WTC11 (cell line): ENCODE results near the gene OR2Y1.

Source experiments
- FOXK1 ChIP-seq: sonication (generic); formaldehyde crosslinking; IDR thresholded peaks from 2 replicates; pipeline ENCODE4 v1.8.0; 2022; ENCODE audit warnings: mild to moderate bottlenecking, moderate library complexity, missing genetic modification reagents
- NR1H2 ChIP-seq: sonication (generic); formaldehyde crosslinking; IDR thresholded peaks from 2 replicates; pipeline ENCODE4 v1.9.0; 2021; ENCODE audit warnings: mild to moderate bottlenecking, moderate library complexity, missing genetic modification reagents
- TP53 ChIP-seq: sonication (generic); formaldehyde crosslinking; IDR thresholded peaks from 2 replicates; pipeline ENCODE4 v1.8.1; 2023; ENCODE audit warnings: mild to moderate bottlenecking, missing genetic modification reagents
- TF ChIP-seq, protein P1 (sequence below): sonication (generic); formaldehyde crosslinking; IDR thresholded peaks from 2 replicates; pipeline ENCODE4 v1.8.1; 2022; ENCODE audit warnings: low read depth, missing genetic modification reagents, borderline replicate concordance
- TF ChIP-seq, protein P2 (sequence below): fragments of 250-450 bp; sonication (Bioruptor Pico); conservative IDR thresholded peaks from 2 replicates; pipeline ENCODE4 v1.9.0; 2021; ENCODE audit warnings: mild to moderate bottlenecking
- TF ChIP-seq, protein P3 (sequence below): sonication (generic); formaldehyde crosslinking; IDR thresholded peaks from 2 replicates; pipeline ENCODE4 v1.8.0; 2022; ENCODE audit warnings: mild to moderate bottlenecking, missing genetic modification reagents
- TF ChIP-seq, protein P4 (sequence below): fragments of 200-600 bp; IDR thresholded peaks from 2 replicates; pipeline ENCODE4 v1.8.0; 2022; ENCODE audit warnings: antibody characterized with exemption
- TF ChIP-seq, protein P5 (sequence below): sonication (generic); formaldehyde crosslinking; IDR thresholded peaks from 2 replicates; pipeline ENCODE4 v1.8.1; 2022; ENCODE audit warnings: low read depth, mild to moderate bottlenecking, moderate library complexity, missing genetic modification reagents, borderline replicate concordance
- TF ChIP-seq, protein P6 (sequence below): sonication (generic); formaldehyde crosslinking; conservative IDR thresholded peaks from 2 replicates; pipeline ENCODE4 v1.8.1; 2023; ENCODE audit warnings: mild to moderate bottlenecking, low read depth, missing genetic modification reagents, moderate library complexity
- TF ChIP-seq, protein P7 (sequence below): sonication (generic); formaldehyde crosslinking; IDR thresholded peaks from 2 replicates; pipeline ENCODE4 v1.8.0; 2023; ENCODE audit warnings: missing genetic modification reagents
- TF ChIP-seq, protein P8 (sequence below): sonication (generic); formaldehyde crosslinking; IDR thresholded peaks from 2 replicates; pipeline ENCODE4 v1.8.1; 2023; ENCODE audit warnings: mild to moderate bottlenecking, moderate library complexity, missing genetic modification reagents

DNA sequence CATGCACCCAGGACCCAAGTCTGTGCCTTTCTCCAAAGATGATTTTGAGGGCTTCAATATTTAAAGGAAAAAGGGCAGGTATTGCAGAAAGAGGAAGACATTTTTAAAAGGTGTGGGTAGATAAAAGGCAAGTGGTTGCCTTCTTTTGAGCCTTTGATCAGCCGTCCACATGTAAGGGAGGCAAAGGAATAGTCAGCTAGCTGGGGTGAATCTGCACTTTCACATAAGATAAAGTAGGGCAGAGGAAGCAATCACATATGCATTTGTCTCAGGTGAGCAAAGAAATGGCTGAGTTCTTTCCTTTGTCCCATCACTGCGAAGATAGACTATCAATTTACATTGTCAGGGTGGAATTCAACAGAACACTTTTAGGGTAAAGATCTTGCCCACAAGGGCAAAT lies 42.9 kb upstream of the OR2Y1 start:
- no peak for TF ChIP-seq FOXK1 (CRISPR knock-in tag)
- TF ChIP-seq, protein P1, sequence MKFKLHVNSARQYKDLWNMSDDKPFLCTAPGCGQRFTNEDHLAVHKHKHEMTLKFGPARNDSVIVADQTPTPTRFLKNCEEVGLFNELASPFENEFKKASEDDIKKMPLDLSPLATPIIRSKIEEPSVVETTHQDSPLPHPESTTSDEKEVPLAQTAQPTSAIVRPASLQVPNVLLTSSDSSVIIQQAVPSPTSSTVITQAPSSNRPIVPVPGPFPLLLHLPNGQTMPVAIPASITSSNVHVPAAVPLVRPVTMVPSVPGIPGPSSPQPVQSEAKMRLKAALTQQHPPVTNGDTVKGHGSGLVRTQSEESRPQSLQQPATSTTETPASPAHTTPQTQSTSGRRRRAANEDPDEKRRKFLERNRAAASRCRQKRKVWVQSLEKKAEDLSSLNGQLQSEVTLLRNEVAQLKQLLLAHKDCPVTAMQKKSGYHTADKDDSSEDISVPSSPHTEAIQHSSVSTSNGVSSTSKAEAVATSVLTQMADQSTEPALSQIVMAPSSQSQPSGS = no peak
- no peak for TF ChIP-seq TP53 (CRISPR knock-in tag)
- TF ChIP-seq, protein P2, sequence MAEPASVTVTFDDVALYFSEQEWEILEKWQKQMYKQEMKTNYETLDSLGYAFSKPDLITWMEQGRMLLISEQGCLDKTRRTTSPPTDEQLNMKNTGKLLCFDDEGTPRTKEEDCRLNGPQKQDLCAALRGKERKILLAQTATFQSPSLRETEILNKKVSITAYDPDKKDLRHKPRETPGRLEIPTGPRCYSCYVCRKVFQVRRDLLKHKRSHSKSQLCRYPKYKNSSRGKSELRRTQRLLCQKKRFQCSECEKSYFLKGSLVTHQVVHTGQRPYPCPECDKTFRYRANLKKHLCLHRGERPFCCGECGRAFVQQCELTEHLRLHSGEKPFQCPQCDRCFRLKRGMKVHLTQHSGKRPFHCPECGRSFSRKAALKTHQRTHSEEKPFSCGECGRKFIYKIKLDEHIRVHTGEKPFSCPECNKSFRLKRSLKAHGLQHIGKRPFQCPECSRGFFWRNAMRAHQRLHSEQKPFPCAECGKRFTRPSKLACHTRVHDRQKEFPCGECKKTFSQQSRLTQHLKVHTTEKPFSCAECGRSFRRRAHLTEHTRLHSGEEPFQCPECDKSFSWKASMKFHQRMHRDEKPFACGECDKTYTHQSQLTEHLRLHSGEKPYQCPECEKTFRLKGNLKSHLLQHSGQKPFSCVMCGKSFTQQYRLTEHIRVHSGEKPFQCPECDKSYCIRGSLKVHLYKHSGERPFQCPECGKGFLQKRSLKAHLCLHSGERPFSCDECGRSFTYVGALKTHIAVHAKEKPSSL = no peak
- TF ChIP-seq, protein P3, sequence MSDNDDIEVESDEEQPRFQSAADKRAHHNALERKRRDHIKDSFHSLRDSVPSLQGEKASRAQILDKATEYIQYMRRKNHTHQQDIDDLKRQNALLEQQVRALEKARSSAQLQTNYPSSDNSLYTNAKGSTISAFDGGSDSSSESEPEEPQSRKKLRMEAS (CRISPR knock-in tag) = no peak
- TF ChIP-seq, protein P4, sequence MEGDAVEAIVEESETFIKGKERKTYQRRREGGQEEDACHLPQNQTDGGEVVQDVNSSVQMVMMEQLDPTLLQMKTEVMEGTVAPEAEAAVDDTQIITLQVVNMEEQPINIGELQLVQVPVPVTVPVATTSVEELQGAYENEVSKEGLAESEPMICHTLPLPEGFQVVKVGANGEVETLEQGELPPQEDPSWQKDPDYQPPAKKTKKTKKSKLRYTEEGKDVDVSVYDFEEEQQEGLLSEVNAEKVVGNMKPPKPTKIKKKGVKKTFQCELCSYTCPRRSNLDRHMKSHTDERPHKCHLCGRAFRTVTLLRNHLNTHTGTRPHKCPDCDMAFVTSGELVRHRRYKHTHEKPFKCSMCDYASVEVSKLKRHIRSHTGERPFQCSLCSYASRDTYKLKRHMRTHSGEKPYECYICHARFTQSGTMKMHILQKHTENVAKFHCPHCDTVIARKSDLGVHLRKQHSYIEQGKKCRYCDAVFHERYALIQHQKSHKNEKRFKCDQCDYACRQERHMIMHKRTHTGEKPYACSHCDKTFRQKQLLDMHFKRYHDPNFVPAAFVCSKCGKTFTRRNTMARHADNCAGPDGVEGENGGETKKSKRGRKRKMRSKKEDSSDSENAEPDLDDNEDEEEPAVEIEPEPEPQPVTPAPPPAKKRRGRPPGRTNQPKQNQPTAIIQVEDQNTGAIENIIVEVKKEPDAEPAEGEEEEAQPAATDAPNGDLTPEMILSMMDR = no peak
- TF ChIP-seq, protein P5, sequence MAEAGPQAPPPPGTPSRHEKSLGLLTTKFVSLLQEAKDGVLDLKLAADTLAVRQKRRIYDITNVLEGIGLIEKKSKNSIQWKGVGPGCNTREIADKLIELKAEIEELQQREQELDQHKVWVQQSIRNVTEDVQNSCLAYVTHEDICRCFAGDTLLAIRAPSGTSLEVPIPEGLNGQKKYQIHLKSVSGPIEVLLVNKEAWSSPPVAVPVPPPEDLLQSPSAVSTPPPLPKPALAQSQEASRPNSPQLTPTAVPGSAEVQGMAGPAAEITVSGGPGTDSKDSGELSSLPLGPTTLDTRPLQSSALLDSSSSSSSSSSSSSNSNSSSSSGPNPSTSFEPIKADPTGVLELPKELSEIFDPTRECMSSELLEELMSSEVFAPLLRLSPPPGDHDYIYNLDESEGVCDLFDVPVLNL (CRISPR knock-in tag) = no peak
- no peak for TF ChIP-seq NR1H2 (CRISPR knock-in tag)
- TF ChIP-seq, protein P6, sequence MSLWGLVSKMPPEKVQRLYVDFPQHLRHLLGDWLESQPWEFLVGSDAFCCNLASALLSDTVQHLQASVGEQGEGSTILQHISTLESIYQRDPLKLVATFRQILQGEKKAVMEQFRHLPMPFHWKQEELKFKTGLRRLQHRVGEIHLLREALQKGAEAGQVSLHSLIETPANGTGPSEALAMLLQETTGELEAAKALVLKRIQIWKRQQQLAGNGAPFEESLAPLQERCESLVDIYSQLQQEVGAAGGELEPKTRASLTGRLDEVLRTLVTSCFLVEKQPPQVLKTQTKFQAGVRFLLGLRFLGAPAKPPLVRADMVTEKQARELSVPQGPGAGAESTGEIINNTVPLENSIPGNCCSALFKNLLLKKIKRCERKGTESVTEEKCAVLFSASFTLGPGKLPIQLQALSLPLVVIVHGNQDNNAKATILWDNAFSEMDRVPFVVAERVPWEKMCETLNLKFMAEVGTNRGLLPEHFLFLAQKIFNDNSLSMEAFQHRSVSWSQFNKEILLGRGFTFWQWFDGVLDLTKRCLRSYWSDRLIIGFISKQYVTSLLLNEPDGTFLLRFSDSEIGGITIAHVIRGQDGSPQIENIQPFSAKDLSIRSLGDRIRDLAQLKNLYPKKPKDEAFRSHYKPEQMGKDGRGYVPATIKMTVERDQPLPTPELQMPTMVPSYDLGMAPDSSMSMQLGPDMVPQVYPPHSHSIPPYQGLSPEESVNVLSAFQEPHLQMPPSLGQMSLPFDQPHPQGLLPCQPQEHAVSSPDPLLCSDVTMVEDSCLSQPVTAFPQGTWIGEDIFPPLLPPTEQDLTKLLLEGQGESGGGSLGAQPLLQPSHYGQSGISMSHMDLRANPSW = no peak
- TF ChIP-seq, protein P7, sequence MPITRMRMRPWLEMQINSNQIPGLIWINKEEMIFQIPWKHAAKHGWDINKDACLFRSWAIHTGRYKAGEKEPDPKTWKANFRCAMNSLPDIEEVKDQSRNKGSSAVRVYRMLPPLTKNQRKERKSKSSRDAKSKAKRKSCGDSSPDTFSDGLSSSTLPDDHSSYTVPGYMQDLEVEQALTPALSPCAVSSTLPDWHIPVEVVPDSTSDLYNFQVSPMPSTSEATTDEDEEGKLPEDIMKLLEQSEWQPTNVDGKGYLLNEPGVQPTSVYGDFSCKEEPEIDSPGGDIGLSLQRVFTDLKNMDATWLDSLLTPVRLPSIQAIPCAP (CRISPR knock-in tag) = no peak
- TF ChIP-seq, protein P8, sequence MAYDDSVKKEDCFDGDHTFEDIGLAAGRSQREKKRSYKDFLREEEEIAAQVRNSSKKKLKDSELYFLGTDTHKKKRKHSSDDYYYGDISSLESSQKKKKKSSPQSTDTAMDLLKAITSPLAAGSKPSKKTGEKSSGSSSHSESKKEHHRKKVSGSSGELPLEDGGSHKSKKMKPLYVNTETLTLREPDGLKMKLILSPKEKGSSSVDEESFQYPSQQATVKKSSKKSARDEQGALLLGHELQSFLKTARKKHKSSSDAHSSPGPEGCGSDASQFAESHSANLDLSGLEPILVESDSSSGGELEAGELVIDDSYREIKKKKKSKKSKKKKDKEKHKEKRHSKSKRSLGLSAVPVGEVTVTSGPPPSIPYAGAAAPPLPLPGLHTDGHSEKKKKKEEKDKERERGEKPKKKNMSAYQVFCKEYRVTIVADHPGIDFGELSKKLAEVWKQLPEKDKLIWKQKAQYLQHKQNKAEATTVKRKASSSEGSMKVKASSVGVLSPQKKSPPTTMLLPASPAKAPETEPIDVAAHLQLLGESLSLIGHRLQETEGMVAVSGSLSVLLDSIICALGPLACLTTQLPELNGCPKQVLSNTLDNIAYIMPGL (CRISPR knock-in tag) = no peak
